Endothelial cell of umbilical vein (primary cell): ENCODE results near the gene MED1. TPM values are rescaled to one million over a fixed set of nuclear protein-coding genes. Genes with fewer than 3 reads are reported as not detected.

Source experiments
- BruUV-seq: library from RNA; stranded (reverse); fragments of 400-500 nt; replicated peaks from 2 replicates; lab custom pipeline; 2021; lab: Mats Ljungman, UMichigan
- CTCF ChIA-PET: fragments of 300-600, 350-600 bp; sonication (Branson Sonifier 250); formaldehyde crosslinking; loops from one replicate; lab custom pipeline; 2021; ENCODE audit warnings: antibody characterized with exemption, inconsistent platforms; lab: Charles Lee
- POLR2A ChIA-PET: fragments of 300-600, 350-600 bp; sonication (Branson Sonifier 250); formaldehyde crosslinking; loops from one replicate; lab custom pipeline; 2021; ENCODE audit warnings: antibody characterized with exemption, inconsistent platforms; lab: Charles Lee
- DNase-seq: peaks from one replicate; pipeline ENCODE4 v3.0.0-alpha.2; 2011; ENCODE audit warnings: low read depth, low spot score
- FAIRE-seq: peaks from 2 replicates; lab custom pipeline; 2011; peaks lifted over from hg19 to GRCh38; lab: Jason Lieb, UNC
- H2AFZ ChIP-seq: 2 replicates; pipeline ENCODE4 v1.6.0; 2012; ENCODE audit warnings: low read depth, low read length, control low read depth, inconsistent platforms
- H3K27ac ChIP-seq: 2 replicates; pipeline ENCODE4 v1.5.1; 2011; ENCODE audit warnings: low read depth, mild to moderate bottlenecking, control low read depth, low read length, moderate library complexity; ENCODE audit not compliant: insufficient read depth
- H3K27me3 ChIP-seq, 2 experiments: 2 replicates each; pipeline versions ENCODE4 v1.6.0 to v1.6.1; 2011; ENCODE audit warnings: low read length in 2 of 2, mixed read lengths in 1 of 2; ENCODE audit not compliant: control insufficient read depth in 2 of 2, insufficient read depth in 2 of 2
- H3K36me3 ChIP-seq, 2 experiments: 2 replicates in 1 of 2; 3 replicates in 1 of 2; pipeline ENCODE4 v1.5.1; 2011; ENCODE audit warnings: low read length in 2 of 2, mild to moderate bottlenecking in 1 of 2, moderate library complexity in 1 of 2; ENCODE audit not compliant: control insufficient read depth in 2 of 2, insufficient read depth in 2 of 2; ENCODE audit errors: extremely low read depth in 1 of 2
- H3K4me1 ChIP-seq: 3 replicates; pipeline ENCODE4 v1.5.1; 2011; ENCODE audit warnings: mild to moderate bottlenecking, low read length; ENCODE audit not compliant: control insufficient read depth, insufficient read depth; ENCODE audit errors: extremely low read depth
- H3K4me2 ChIP-seq: 2 replicates; pipeline ENCODE4 v1.6.1; 2011; ENCODE audit warnings: low read length, control low read depth, mixed read lengths; ENCODE audit not compliant: insufficient read depth
- H3K4me3 ChIP-seq, 3 experiments: fragments of 200-600 bp in 1 of 3; sonication (generic), shearing (Covaris generic) in 1 of 3; replicated peaks in 1 of 3; 2 replicates each; pipeline ENCODE4 v1.5.1; 2011 to 2016; ENCODE audit warnings: control low read depth in 3 of 3, low read length in 3 of 3, mild to moderate bottlenecking in 2 of 3, inconsistent platforms in 1 of 3, low read depth in 1 of 3, moderate library complexity in 1 of 3; ENCODE audit not compliant: insufficient read depth in 1 of 3
- H3K79me2 ChIP-seq: 2 replicates; pipeline ENCODE4 v1.6.0; 2012; ENCODE audit warnings: low read length, inconsistent platforms; ENCODE audit not compliant: control insufficient read depth, insufficient read depth
- H3K9ac ChIP-seq: replicated peaks from 2 replicates; pipeline ENCODE3; 2011; ENCODE audit warnings: low read length, control low read depth; ENCODE audit not compliant: insufficient read depth; ENCODE audit errors: extremely low read depth
- H3K9me1 ChIP-seq: replicated peaks from 3 replicates; pipeline ENCODE4 v1.6.0; 2011; ENCODE audit warnings: mild to moderate bottlenecking, low read length; ENCODE audit not compliant: control insufficient read depth, insufficient read depth; ENCODE audit errors: extremely low read depth
- H3K9me3 ChIP-seq: replicated peaks from 2 replicates; pipeline ENCODE4 v1.5.1; 2012; ENCODE audit warnings: low read length, inconsistent platforms; ENCODE audit not compliant: control insufficient read depth, insufficient read depth
- H4K20me1 ChIP-seq: replicated peaks from 2 replicates; pipeline ENCODE3; 2011; ENCODE audit warnings: mild to moderate bottlenecking, low read length; ENCODE audit not compliant: control insufficient read depth, insufficient read depth; ENCODE audit errors: extremely low read depth
- CTCF ChIP-seq, 2 donors: IDR thresholded peaks; 1 replicate in 1 of 2; 2 replicates in 1 of 2; pipeline ENCODE4 v1.5.1; 2011; ENCODE audit warnings: low read length in 2 of 2, mild to moderate bottlenecking in 2 of 2, moderate library complexity in 2 of 2, control low read depth in 1 of 2, inconsistent platforms in 1 of 2, low read depth in 1 of 2; ENCODE audit not compliant: insufficient read depth in 1 of 2; ENCODE audit errors: extremely low read depth in 1 of 2
- EZH2 ChIP-seq: IDR thresholded peaks from 2 replicates; pipeline ENCODE4 v1.6.1; 2012; ENCODE audit warnings: borderline replicate concordance, low read depth, mild to moderate bottlenecking, moderate library complexity, low read length, inconsistent platforms; ENCODE audit not compliant: severe bottlenecking
- FOS ChIP-seq: IDR thresholded peaks from 2 replicates; pipeline ENCODE4 v1.6.1; 2011; ENCODE audit warnings: mild to moderate bottlenecking, low read length, moderate library complexity, borderline replicate concordance; ENCODE audit not compliant: insufficient read depth
- GATA2 ChIP-seq: IDR thresholded peaks from 2 replicates; pipeline ENCODE4 v1.7.0; 2011; ENCODE audit warnings: low read depth, mild to moderate bottlenecking, moderate library complexity, mixed read lengths, low read length; ENCODE audit not compliant: insufficient read length, insufficient read depth
- JUN ChIP-seq: IDR thresholded peaks from 2 replicates; pipeline ENCODE4 v1.6.1; 2011; ENCODE audit warnings: borderline replicate concordance, low read depth; ENCODE audit not compliant: insufficient read length, insufficient read depth
- MAX ChIP-seq: IDR thresholded peaks from 2 replicates; pipeline ENCODE4 v1.6.1; 2011; ENCODE audit not compliant: insufficient read depth, insufficient read length
- MYC ChIP-seq: IDR thresholded peaks from one replicate; pipeline ENCODE4 v1.6.1; 2011; ENCODE audit warnings: mild to moderate bottlenecking, low read depth, low read length
- POLR2A ChIP-seq: IDR thresholded peaks from 2 replicates; pipeline ENCODE4 v1.6.1; 2012; ENCODE audit warnings: low read depth, mild to moderate bottlenecking, control low read depth, low read length
- POLR2AphosphoS5 ChIP-seq: IDR thresholded peaks from 2 replicates; pipeline ENCODE4 v1.6.1; 2012; ENCODE audit warnings: low read depth, mild to moderate bottlenecking, control low read depth, low read length, moderate library complexity; ENCODE audit not compliant: insufficient read depth
- dilution Hi-C: fragments of 300-500 bp; cut with MboI; formaldehyde crosslinking; loops from one replicate; pipeline ENCODE4 v1.15.0; 2019; ENCODE audit warnings: low sequenced_read_pairs; ENCODE audit not compliant: extremely low pct_ligation_motif_present
- intact Hi-C: fragments of 100-400 bp; cut with micrococcal nuclease; formaldehyde crosslinking; loops from one replicate; pipeline ENCODE4 v1.10.0; 2022
- polyA plus RNA-seq, 4 experiments: library from polyadenylated mRNA; depleted of rRNA in 3 of 4; stranded (reverse) in 3 of 4; unstranded in 1 of 4; fragments of >200 nt; gene quantifications; 2 replicates each; pipeline versions ENCODE4 v1.2.1 to v1.2.3, GENCODE V29; 2011 to 2012; ENCODE audit warnings: missing spikeins in 1 of 4
- total RNA-seq: library from RNA; stranded (reverse); gene quantifications from 2 replicates; pipeline ENCODE4 v1.2.3, GENCODE V29; 2021

MED1 gene
- total and polyA plus RNA-seq, 2 donors (not counting 3 experiments of a cell fraction or from before 2014, with no cell fraction given): 19.8 to 46.2 TPM

GRCh38 chr17:39360537-39360936 is 90.5 kb downstream of the MED1 start:
- Histone ChIP-seq H2AFZ (no peak overlapping the region), H3K9me1 (no peaks in the 10 kb centered on the region), H3K4me1 (no peaks in the 10 kb centered on the region), H3K27me3 (no peaks in the 10 kb centered on the region), H4K20me1 (peaks cover 3% of the 10 kb centered on the region), H3K27ac (no peak overlapping the region), H3K4me3 (no peak overlapping the region), H3K79me2 (no peaks in the 10 kb centered on the region), H3K4me2 (no peak overlapping the region), H3K36me3 (no peaks in the 10 kb centered on the region), H3K9ac (no peak overlapping the region), H3K9me3 (no peaks in the 10 kb centered on the region)
- intact Hi-C loops: no loop called here
- TF ChIP-seq JUN (no peak), POLR2AphosphoS5 (no peak), POLR2A (no peak), GATA2 (no peak), MYC (no peak), EZH2 (no peak), MAX (no peak), CTCF (IDR thresholded peaks at IDR 0.05; ENCODE audit: extremely low read depth in 1 of 2, insufficient read depth in 1 of 2, low read depth in 1 of 2, low read length in 2 of 2) (no peak), FOS (no peak)
- no peak for DNase-seq
- dilution Hi-C loops: no loop called here
- no peak for FAIRE-seq
- BruUV-seq: no TSS peak
- CTCF ChIA-PET: no interaction called here
- POLR2A ChIA-PET: no interaction called here
